Psoas muscle (tissue), 8 donors: ENCODE data around the gene GTF2B. TPM values are rescaled to one million over a fixed set of nuclear protein-coding genes. Genes with fewer than 3 reads are reported as not detected.

Experiments
- ATAC-seq, 4 donors: fragments of 200-7000 bp; cut with Tn5 transposase; one replicate each; pipeline ENCODE4 v1.9.1; 2020; ENCODE audit warnings: moderate library complexity in 3 of 4, mild to moderate bottlenecking in 2 of 4
- DNase-seq, 2 donors: peaks; one replicate each; pipeline ENCODE4 v3.0.0-alpha.2; 2020
- H3K27ac ChIP-seq: fragments of 200-600 bp; one replicate; pipeline ENCODE4 v1.8.0; 2022
- H3K27me3 ChIP-seq, 3 donors: fragments of 200-600 bp in 1 of 3; one replicate each; pipeline versions ENCODE4 v1.6.1 to v1.8.0; 2013 to 2022; ENCODE audit warnings: low read length in 2 of 3, mild to moderate bottlenecking in 2 of 3, moderate library complexity in 1 of 3; ENCODE audit not compliant: insufficient read depth in 3 of 3
- H3K36me3 ChIP-seq, 2 donors: fragments of 200-600 bp in 1 of 2; one replicate each; pipeline versions ENCODE4 v1.6.1 to v1.8.0; 2013 to 2022; ENCODE audit warnings: low read depth in 1 of 2, mild to moderate bottlenecking in 1 of 2, moderate library complexity in 1 of 2; ENCODE audit not compliant: insufficient read depth in 1 of 2
- H3K4me1 ChIP-seq: fragments of 200-600 bp; one replicate; pipeline ENCODE4 v1.8.0; 2022
- H3K4me3 ChIP-seq: fragments of 200-600 bp; one replicate; pipeline ENCODE4 v1.8.0; 2022; ENCODE audit warnings: mild to moderate bottlenecking
- H3K9me3 ChIP-seq: fragments of 200-600 bp; one replicate; pipeline ENCODE4 v1.8.0; 2022
- WGBS, 3 donors: extraction: QIAGEN DNeasy Blood & Tissue Kit; methylation state at CpG; one replicate each; pipeline versions ENCODE4 v1.1.6 to v1.1.7; 2013; 5-methylcytosine and 5-hydroxymethylcytosine counted together
- intact Hi-C, 2 donors: fragments of 100-400 bp; cut with DNase I; formaldehyde crosslinking; loops; one replicate each; pipeline versions ENCODE4 v1.11.0 to v1.14.2; 2022
- polyA plus RNA-seq, 3 donors: library from polyadenylated mRNA; stranded (reverse); fragments of 200-250 nt; gene quantifications; one replicate each; pipeline ENCODE4 v1.2.3, GENCODE V29; 2013
- total RNA-seq, 4 donors: library from RNA; stranded (reverse); fragmentation: NEBNext Ultra II Directional in 2 of 4; extraction: Animal tissue kit (Norgen Biotek cat#: 25700) in 2 of 4; gene quantifications; one replicate each; pipeline versions ENCODE4 v1.2.1 to v1.2.4, GENCODE V29; 2021 to 2023
- TF ChIP-seq, protein P1 (sequence below): fragments of 200-600 bp; IDR thresholded peaks from one replicate; pipeline ENCODE4 v1.8.0; 2022; ENCODE audit warnings: antibody characterized with exemption
- donor health status: healthy with polysubstance abuse.
- donor health status: DM: no; HTN: no; CAD: no; lungs with moderate emphysema.
- donor health status: Bipolar disorder and iron deficiency.
- donor health status: healthy.
- donor health status: DM: yes; HTN: yes; CAD: no.
- donor health status: DM: no; HTN: no; CAD: no.
- donor health status: DM: no; HTN: no; CAD: no.
- donor health status: DM: yes; HTN: yes; CAD: no.

The GTF2B gene
- total and polyA plus RNA-seq, 7 donors = 11.8 to 23.3 (median 15.4) TPM

DNA sequence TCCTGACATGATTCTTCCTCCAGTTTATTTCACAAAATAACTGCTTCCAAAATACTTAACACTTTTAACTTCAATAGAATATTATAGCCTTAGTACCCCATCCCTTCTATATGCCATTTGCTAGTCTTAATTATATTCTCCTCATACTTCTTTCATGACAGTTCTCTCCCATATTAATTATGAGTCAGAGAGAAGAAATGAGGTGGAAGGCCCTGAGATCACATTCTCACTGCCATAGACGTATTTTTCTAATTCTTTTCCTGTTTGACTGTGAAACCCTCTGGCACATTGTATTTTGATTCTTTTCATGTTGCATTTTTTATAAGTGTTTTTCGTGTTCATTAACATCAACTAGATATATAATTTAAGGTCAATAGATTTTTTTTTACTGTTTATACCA, 88.4 kb downstream of the GTF2B start:
- intact Hi-C loops = no loop called here
- Histone ChIP-seq H3K36me3 (peaks cover 0 to 70% of the 10 kb centered on the region in 2 donors), H3K27ac (no peak overlapping the region), H3K4me1 (no peaks in the 10 kb centered on the region), H3K4me3 (no peak overlapping the region), H3K9me3 (no peaks in the 10 kb centered on the region), H3K27me3 (no peaks in the 10 kb centered on the region)
- WGBS, 3 donors = 90 to 93% (median 91%) methylated on average over 2 of the region's 2 CpGs
- DNase-seq (no peak), ATAC-seq (no peak)
- TF ChIP-seq, protein P1, sequence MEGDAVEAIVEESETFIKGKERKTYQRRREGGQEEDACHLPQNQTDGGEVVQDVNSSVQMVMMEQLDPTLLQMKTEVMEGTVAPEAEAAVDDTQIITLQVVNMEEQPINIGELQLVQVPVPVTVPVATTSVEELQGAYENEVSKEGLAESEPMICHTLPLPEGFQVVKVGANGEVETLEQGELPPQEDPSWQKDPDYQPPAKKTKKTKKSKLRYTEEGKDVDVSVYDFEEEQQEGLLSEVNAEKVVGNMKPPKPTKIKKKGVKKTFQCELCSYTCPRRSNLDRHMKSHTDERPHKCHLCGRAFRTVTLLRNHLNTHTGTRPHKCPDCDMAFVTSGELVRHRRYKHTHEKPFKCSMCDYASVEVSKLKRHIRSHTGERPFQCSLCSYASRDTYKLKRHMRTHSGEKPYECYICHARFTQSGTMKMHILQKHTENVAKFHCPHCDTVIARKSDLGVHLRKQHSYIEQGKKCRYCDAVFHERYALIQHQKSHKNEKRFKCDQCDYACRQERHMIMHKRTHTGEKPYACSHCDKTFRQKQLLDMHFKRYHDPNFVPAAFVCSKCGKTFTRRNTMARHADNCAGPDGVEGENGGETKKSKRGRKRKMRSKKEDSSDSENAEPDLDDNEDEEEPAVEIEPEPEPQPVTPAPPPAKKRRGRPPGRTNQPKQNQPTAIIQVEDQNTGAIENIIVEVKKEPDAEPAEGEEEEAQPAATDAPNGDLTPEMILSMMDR = no peak

Other genes with a start within 250 kb of the GTF2B start
- 10 to 100 TPM; 16.7 to 21.2 (median 19.2) TPM for gene PKN2, start 207.3 kb downstream of the GTF2B start, total RNA-seq
- 10 to 100 TPM in 1 of 3 donors, 1 to 10 TPM in 2; 6.2 to 15.5 (median 6.9) TPM for gene PKN2, start 207.3 kb downstream of the GTF2B start, polyA plus RNA-seq
- 1 to 10 TPM; 5.7 to 6.7 (median 6.2) TPM for gene KYAT3, start 101.1 kb upstream of the GTF2B start, total RNA-seq
- gene KYAT3, start 101.1 kb upstream of the GTF2B start, polyA plus RNA-seq = 1 to 10 TPM; 3.8 to 7.6 (median 4.6) TPM
- gene RBMXL1, start 101.1 kb upstream of the GTF2B start, total RNA-seq = 1 to 10 TPM; 5.0 to 7.2 (median 6.4) TPM
- 1 to 10 TPM; 2.3 to 5.3 (median 4.1) TPM for gene RBMXL1, start 101.1 kb upstream of the GTF2B start, polyA plus RNA-seq
- gene GBP3, start 131.3 kb upstream of the GTF2B start, total RNA-seq = 1 to 10 TPM; 1.4 to 5.3 (median 2.0) TPM
- gene GBP3, start 131.3 kb upstream of the GTF2B start, polyA plus RNA-seq = 1 to 10 TPM in 2 of 3 donors, under 1 TPM in 1; 0.56 to 1.4 (median 1.2) TPM
- 1 to 10 TPM; 2.1 to 4.1 (median 3.8) TPM for gene GBP1, start 173.6 kb upstream of the GTF2B start, total RNA-seq
- 1 to 10 TPM; 1.7 to 3.3 (median 1.9) TPM for gene GBP1, start 173.6 kb upstream of the GTF2B start, polyA plus RNA-seq
- gene GBP2, start 234.5 kb upstream of the GTF2B start, total RNA-seq = 10 to 100 TPM; 11.3 to 33.8 (median 26.3) TPM
- gene GBP2, start 234.5 kb upstream of the GTF2B start, polyA plus RNA-seq = 10 to 100 TPM; 12.7 to 36.6 (median 21.2) TPM